HUDEP-2 (cell line): ENCODE data around the gene WWOX.
"Not testable (repeated sequence)": the region's sequence is repeated elsewhere in the genome, so short reads cannot be mapped to it uniquely, and the experiment has no call there.

Source experiments
- DNase-seq, 76 experiments: peaks; one replicate each; lab custom pipeline; 2025; ENCODE audit not compliant: unreplicated experiment in 76 of 76; lab: John Stamatoyannopoulos, UW

Gene WWOX

GRCh38 chr16:78689028-78689427 is 589.6 kb downstream of the WWOX start:
- no peak for DNase-seq

- DNase-seq: no peak
Measured at GRCh38 chr16:78689536-78689935, 590.1 kb downstream of the WWOX start.

DNA sequence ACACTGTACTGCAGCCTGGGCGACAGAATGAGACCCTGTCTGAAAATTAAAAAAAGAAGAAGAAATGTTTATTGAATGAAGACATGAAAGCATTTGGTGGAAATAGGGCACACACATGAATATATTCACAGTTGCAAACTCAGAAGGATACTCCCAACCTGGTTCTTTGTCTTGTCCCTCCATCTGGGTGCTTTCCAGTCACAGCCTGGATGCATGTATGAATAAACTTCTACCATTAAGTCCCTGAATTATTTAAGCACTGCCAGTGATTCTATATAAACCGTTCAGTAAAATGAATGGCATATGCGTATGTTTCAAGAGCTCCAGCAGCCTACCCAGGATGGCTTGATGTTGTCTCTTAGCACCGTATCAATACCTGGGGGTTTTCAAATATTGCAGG is 591.1 kb downstream of the WWOX start:
- DNase-seq: no peak

DNA sequence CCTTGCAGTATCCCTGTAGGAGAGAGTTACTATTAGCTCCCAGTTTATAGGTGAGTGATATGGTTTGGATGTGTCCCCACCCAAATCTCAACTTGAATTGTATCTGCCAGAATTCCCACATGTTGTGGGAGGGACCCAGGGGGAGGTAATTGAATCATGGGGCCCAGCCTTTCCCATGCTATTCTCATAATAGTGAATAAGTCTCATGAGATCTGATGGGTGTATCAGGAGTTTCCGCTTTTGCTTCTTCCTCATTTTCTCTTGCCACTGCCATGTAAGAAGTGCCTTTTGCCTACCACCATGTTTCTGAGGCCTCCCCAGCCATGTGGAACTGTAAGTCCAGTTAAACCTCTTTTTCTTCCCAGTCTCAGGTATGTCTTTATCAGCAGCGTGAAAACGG is 592.3 kb downstream of the WWOX start:
- not testable (repeated sequence) for DNase-seq

- DNase-seq: no peak
Measured at GRCh38 chr16:78693496-78693895, 594.0 kb downstream of the WWOX start.

DNA sequence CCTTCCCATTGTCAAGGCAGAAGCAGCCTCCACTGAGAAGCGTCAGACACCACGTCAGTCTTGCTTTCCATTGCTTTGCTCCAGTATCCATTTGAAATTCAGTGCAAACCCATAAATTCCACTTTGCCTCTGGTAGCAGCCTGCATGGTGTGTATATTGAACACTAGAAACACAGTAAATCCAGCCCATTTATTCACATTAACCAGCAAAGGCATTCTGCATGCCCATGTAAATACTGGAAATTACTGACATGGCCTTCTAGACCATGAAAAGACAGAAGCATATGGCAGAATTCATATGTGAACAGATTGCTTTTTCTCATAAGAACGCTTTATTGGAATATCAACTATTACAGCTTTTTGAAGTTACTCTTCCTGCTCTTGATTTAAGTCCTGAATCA is 595.0 kb downstream of the WWOX start:
- DNase-seq: no peak

GRCh38 chr16:78695391-78695790 is 595.9 kb downstream of the WWOX start:
- DNase-seq: no peak

GRCh38 chr16:78696797-78697196 is 597.3 kb downstream of the WWOX start:
- no peak for DNase-seq

DNA sequence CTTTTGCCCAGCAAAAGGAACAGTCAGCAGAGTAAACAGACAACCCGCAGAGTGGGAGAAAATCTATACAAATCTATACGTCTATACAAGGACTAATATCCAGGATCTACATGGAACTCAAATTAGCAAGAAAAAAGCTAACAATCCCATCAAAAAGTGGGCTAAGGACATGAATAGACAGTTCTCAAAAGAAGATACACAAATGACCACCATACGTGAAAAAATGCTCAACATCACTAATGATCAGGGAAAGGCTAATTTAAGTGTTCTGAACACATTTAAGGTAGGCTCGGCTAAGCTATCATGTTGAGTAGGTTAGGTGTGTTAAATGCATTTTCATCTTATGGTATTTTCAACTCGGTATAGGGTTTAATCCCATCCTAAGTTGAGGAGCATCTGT is 598.0 kb downstream of the WWOX start:
- no peak for DNase-seq

DNA sequence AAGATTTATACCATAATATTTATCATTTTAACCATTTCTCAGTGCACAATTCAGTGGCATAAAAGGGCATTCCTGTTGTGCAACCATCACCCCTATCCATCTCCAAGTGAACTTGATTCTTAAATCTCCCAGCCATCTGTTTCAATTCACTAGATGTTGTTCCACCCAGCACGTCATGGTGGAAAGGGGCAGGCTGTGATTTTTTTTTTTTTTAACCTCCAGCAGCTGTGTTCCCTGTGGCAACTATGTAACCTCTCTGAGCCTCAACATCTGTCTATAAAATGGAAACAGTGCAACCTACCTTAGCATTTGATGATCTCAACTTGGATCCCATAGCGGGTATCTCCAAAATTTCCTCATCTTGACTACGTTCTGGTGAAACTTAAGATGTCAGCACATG is 604.5 kb downstream of the WWOX start:
- DNase-seq: no peak

DNA sequence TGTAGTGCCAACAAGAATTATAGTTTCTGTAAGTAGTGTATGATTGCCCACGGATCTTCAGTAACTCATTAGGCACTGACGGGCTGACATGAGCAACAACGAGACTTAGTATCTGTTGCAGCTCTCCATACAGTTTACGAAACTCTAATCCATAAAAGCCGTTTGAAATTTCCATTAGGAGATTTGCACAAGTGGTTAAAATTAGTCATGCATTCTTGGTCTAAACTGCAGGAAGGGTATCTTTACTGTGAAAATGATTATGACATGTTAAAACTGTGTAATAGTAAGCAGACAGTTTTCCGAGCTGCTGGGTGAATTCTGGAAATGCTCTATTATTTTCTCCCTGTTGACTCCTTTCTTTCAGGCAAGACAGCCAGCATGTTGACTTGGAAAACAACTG is 605.0 kb downstream of the WWOX start:
- no peak for DNase-seq

DNA sequence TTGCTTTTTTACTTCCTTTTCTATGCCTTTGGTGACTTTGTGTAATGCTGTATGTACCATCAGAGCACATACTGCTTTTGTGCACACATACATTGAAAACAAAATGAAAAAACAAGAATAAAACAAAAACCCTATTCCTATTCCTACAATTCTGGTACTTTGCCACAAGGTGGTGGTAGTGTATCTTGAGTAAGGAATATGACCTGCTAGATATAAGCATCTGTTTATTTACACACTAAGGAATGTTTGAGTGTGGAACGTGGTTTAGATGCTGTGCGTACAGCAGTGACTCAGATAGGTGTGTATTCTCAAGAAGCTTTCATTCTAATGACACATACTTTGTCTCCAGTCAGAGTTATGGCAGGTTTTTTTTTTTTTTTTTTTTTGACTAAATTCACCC is 606.2 kb downstream of the WWOX start:
- DNase-seq: peak in 11 of 76 experiments; percentile 1 to 25 (median 7)

GRCh38 chr16:78706637-78707036 is 607.2 kb downstream of the WWOX start:
- no peak for DNase-seq

DNA sequence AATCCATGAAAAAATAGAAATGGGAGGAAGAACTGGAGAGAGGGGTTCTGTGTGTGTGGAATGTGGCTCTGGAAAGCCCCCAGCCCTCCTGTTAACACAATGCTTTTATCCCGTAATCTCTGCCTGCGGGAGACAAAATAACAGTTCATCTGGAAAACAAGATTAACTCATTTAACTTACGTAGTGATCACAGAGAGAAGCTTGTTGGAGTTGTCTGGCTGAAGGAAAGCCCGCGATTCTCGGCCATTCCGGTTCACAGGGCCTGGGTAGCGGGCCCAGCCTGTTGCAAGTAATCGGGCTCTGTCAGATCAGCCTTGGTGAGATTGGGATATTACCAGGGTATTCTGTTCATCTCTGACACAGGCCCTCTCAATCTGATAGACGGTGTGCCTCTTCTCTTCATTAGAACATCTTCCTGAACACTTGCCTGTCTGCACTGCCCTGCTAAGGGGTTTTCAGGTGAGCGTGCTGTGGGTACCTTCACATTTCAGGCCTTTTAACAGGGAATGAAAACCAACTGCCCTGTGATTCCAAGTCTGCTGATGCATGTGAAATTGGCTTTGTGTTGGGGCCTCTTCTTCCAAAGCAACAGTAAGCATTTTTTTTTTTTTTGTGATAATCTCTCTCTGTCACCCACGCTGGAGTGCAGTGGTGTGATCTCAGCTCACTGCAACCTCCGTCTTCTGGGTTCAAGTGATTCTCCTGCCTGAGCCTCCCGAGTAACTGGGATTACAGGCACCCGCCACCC is 609.9 kb downstream of the WWOX start:
- DNase-seq: no peak

- DNase-seq: no peak
Measured at GRCh38 chr16:78715106-78715505, 615.7 kb downstream of the WWOX start.

GRCh38 chr16:78715673-78716072 is 616.2 kb downstream of the WWOX start:
- peak in 1 of 76 experiments; percentile 4 for DNase-seq

- no peak for DNase-seq
Measured at GRCh38 chr16:78718141-78718540, 618.7 kb downstream of the WWOX start.

- no peak for DNase-seq
Measured at GRCh38 chr16:78720416-78720815, 621.0 kb downstream of the WWOX start.

DNA sequence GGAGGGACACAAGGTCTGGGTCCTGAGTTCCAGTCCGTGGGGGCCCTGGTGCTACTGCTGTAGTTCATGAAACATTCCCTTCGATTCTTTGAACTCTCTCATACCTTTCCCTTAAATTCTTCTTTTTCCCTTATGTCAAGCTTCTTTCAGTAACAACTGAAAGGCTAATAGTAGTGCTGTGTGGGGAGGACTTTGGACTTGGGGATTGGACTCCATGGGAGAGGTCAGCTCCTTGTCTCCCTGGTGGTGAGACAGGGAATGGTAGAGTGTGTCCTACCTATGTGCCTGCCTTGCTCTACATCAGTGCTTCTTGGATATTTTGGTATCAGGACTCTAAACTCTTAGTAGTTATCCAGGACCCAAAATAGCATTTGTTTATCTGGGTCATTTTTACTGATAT is 628.1 kb downstream of the WWOX start:
- no peak for DNase-seq

DNA sequence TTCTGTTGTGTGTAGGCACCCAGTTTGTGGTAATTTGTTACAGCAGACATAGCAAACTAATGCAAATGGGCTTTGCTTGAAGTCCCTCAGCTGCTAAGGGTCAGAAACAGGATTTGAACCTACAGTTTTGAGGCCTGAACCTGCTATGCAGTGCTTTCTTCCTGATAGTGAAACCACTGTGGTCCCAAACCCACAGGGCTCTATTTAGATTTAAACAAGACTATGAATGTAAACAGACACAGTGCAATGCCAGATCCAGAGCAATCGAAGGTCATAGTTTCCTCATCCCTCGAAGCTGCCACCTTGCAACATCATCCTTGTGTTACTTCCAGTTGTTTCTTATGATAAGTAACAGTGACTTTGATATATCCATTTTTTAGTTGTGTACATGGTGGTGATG is 630.2 kb downstream of the WWOX start:
- DNase-seq: no peak

GRCh38 chr16:78731785-78732184 is 632.3 kb downstream of the WWOX start:
- DNase-seq: no peak

- no peak for DNase-seq
Measured at GRCh38 chr16:78732696-78733095, 633.2 kb downstream of the WWOX start.

GRCh38 chr16:78735337-78735736 is 635.9 kb downstream of the WWOX start:
- no peak for DNase-seq
